ENCODE data around the gene ABITRAM. TPM values are rescaled to one million over a fixed set of nuclear protein-coding genes. Genes with fewer than 3 reads are reported as not detected.

The ABITRAM gene
- total RNA-seq, 1 donor from 2014 or later = 8.1 TPM

- Mint-ChIP-seq H3K4me3 (ENCODE audit: unreplicated experiment) (no peak overlapping the region), H3K27ac (ENCODE audit: unreplicated experiment) (no peak overlapping the region), H3K9me3 (ENCODE audit: low read depth) (no peaks in the 10 kb centered on the region), H3K36me3 (ENCODE audit: low read depth) (peaks cover 46% of the 10 kb centered on the region), H3K27me3 (ENCODE audit: low read depth) (no peaks in the 10 kb centered on the region), H3K4me1 (ENCODE audit: low read depth) (no peaks in the 10 kb centered on the region)
- no peak for TF ChIP-seq CTCF (IDR thresholded peaks at IDR 0.05)
- DNase-seq (ENCODE audit: low spot score) = no peak
Observed at GRCh38 chr9:108904161-108904560, 30.0 kb upstream of the ABITRAM start.

- Mint-ChIP-seq H3K36me3 (ENCODE audit: low read depth) (peaks cover 50% of the 10 kb centered on the region), H3K4me3 (ENCODE audit: unreplicated experiment) (no peak overlapping the region), H3K27me3 (ENCODE audit: low read depth) (no peaks in the 10 kb centered on the region), H3K9me3 (ENCODE audit: low read depth) (no peaks in the 10 kb centered on the region), H3K4me1 (ENCODE audit: low read depth) (no peaks in the 10 kb centered on the region), H3K27ac (ENCODE audit: unreplicated experiment) (no peak overlapping the region)
- no peak for DNase-seq (ENCODE audit: low spot score)
- no peak for TF ChIP-seq CTCF (IDR thresholded peaks at IDR 0.05)
Observed at GRCh38 chr9:108905494-108905893, 28.7 kb upstream of the ABITRAM start.

GRCh38 chr9:108910402-108910801, 23.8 kb upstream of the ABITRAM start:
- H3K36me3 Mint-ChIP-seq (ENCODE audit: low read depth) = peaks cover 43% of the 10 kb centered on the region
- no peak for TF ChIP-seq CTCF (IDR thresholded peaks at IDR 0.05)
- no peak overlapping the region for H3K4me3 Mint-ChIP-seq (ENCODE audit: unreplicated experiment)
- no peaks in the 10 kb centered on the region for H3K4me1 Mint-ChIP-seq (ENCODE audit: low read depth)
- H3K27me3 Mint-ChIP-seq (ENCODE audit: low read depth) = no peaks in the 10 kb centered on the region
- DNase-seq (ENCODE audit: low spot score) = no peak
- H3K9me3 Mint-ChIP-seq (ENCODE audit: low read depth) = no peaks in the 10 kb centered on the region
- no peak overlapping the region for H3K27ac Mint-ChIP-seq (ENCODE audit: unreplicated experiment)

GRCh38 chr9:108910914-108911313, 23.3 kb upstream of the ABITRAM start:
- no peak for TF ChIP-seq CTCF (IDR thresholded peaks at IDR 0.05)
- no peak for DNase-seq (ENCODE audit: low spot score)
- Mint-ChIP-seq H3K27ac (ENCODE audit: unreplicated experiment) (no peak overlapping the region), H3K27me3 (ENCODE audit: low read depth) (no peaks in the 10 kb centered on the region), H3K36me3 (ENCODE audit: low read depth) (peaks cover 47% of the 10 kb centered on the region), H3K9me3 (ENCODE audit: low read depth) (no peaks in the 10 kb centered on the region), H3K4me3 (ENCODE audit: unreplicated experiment) (no peak overlapping the region), H3K4me1 (ENCODE audit: low read depth) (no peaks in the 10 kb centered on the region)

- H3K9me3 Mint-ChIP-seq (ENCODE audit: low read depth) = no peaks in the 10 kb centered on the region
- H3K27me3 Mint-ChIP-seq (ENCODE audit: low read depth) = no peaks in the 10 kb centered on the region
- H3K4me3 Mint-ChIP-seq (ENCODE audit: unreplicated experiment) = no peak overlapping the region
- no peak for DNase-seq (ENCODE audit: low spot score)
- TF ChIP-seq CTCF (IDR thresholded peaks at IDR 0.05) = no peak
- H3K36me3 Mint-ChIP-seq (ENCODE audit: low read depth) = peaks cover 47% of the 10 kb centered on the region
- no peak overlapping the region for H3K27ac Mint-ChIP-seq (ENCODE audit: unreplicated experiment)
- H3K4me1 Mint-ChIP-seq (ENCODE audit: low read depth) = no peaks in the 10 kb centered on the region
Observed at GRCh38 chr9:108911820-108912219, 22.4 kb upstream of the ABITRAM start.

Data from chondrocyte (in vitro differentiated cells).